Gastrocnemius medialis (tissue), 4 donors: ENCODE measurements around the gene OR6P1. TPM values are rescaled to one million over a fixed set of nuclear protein-coding genes. Genes with fewer than 3 reads are reported as not detected.

Experiments
- ATAC-seq, 2 donors: fragments of 150-250 bp; one replicate each; pipeline ENCODE4 v1.9.1; 2016
- DNase-seq, 2 donors: peaks; one replicate each; pipeline ENCODE4 v3.0.0-alpha.2; 2019
- H3K27ac ChIP-seq, 4 donors: fragments of 200-600 bp; sonication (generic); 1 replicate in 1 of 4; 2 replicates in 3 of 4; pipeline ENCODE4 v1.5.1; 2016 to 2018; ENCODE audit warnings: mild to moderate bottlenecking in 2 of 4, moderate library complexity in 1 of 4
- H3K27me3 ChIP-seq, 3 donors: fragments of 200-600 bp; sonication (generic) in 2 of 3; 1 replicate in 1 of 3; 2 replicates in 2 of 3; pipeline versions ENCODE4 v1.5.1 to v1.6.0; 2016 to 2019; ENCODE audit warnings: mild to moderate bottlenecking in 1 of 3, moderate library complexity in 1 of 3
- H3K36me3 ChIP-seq, 2 donors: fragments of 200-600 bp; sonication (generic) in 1 of 2; one replicate each; pipeline ENCODE4 v1.5.1; 2017 to 2018
- H3K4me1 ChIP-seq, 2 donors: fragments of 200-600 bp; sonication (generic) in 1 of 2; one replicate each; pipeline ENCODE4 v1.5.1; 2016 to 2017; ENCODE audit warnings: mild to moderate bottlenecking in 2 of 2
- H3K4me3 ChIP-seq, 4 donors: fragments of 200-600 bp; sonication (generic) in 3 of 4; 1 replicate in 1 of 4; 2 replicates in 3 of 4; pipeline ENCODE4 v1.5.1; 2016 to 2019; ENCODE audit warnings: mild to moderate bottlenecking in 2 of 4
- H3K9me3 ChIP-seq, 3 donors: fragments of 200-600 bp; sonication (generic) in 2 of 3; 1 replicate in 1 of 3; 2 replicates in 2 of 3; pipeline ENCODE4 v1.5.1; 2016 to 2019
- POLR2A ChIP-seq, 2 donors: fragments of 450-650 bp; IDR thresholded peaks; one replicate each; pipeline ENCODE4 v1.6.1; 2017; ENCODE audit warnings: antibody characterized with exemption in 2 of 2, mild to moderate bottlenecking in 2 of 2, moderate library complexity in 2 of 2
- in situ Hi-C, 4 donors: fragments of 200-750 bp; cut with MboI; loops; one replicate each; pipeline versions ENCODE4 v1.15.0 to v1.8.0; 2017; ENCODE audit warnings: low sequenced_read_pairs in 4 of 4
- intact Hi-C: fragments of 100-400 bp; cut with DNase I; formaldehyde crosslinking; loops from one replicate; pipeline ENCODE4 v1.15.1; 2023; ENCODE audit warnings: low total_unique reads
- total RNA-seq, 4 donors: library from RNA; depleted of rRNA; stranded (reverse); fragments of >200 nt; gene quantifications; one replicate each; pipeline versions ENCODE4 v1.1.0 to v1.2.3, GENCODE V29; 2016
- TF ChIP-seq, protein P1 (sequence below), 5 experiments: fragments of 450-650 bp in 3 of 5; fragments of 200-600 bp in 2 of 5; sonication (generic) in 2 of 5; IDR thresholded peaks in 4 of 5; conservative IDR thresholded peaks in 1 of 5; 1 replicate in 4 of 5; 2 replicates in 1 of 5; pipeline ENCODE4 v1.5.1; 2016 to 2019; ENCODE audit warnings: antibody characterized with exemption in 5 of 5, mild to moderate bottlenecking in 3 of 5, moderate library complexity in 3 of 5

OR6P1 gene
- total RNA-seq, 4 donors from 2014 or later = not detected

DNA sequence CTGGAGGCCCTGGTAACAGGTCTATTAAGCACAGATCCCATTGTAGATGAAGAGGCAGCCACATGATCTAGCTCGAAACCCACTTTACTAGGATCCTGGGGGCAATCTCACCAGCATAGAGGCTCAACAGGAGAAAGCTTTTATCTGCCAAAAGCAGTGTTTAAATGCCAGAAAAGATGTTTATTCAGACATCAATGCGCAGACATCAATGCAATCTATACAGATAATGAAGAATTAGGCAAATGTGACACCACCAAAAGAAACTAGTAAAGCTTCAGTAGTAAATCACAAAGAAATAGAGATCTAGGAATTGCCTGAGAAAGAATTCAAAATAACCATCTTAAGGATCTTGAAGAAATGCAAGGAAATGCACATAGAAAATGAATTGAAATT lies 48.7 kb downstream of the OR6P1 start:
- no peaks in the 10 kb centered on the region for H3K36me3 ChIP-seq
- H3K27ac ChIP-seq = no peak overlapping the region
- in situ Hi-C loops = no loop called here
- no peaks in the 10 kb centered on the region for H3K9me3 ChIP-seq
- TF ChIP-seq POLR2A (IDR thresholded peaks at IDR 0.05) = no peak
- TF ChIP-seq, protein P1, sequence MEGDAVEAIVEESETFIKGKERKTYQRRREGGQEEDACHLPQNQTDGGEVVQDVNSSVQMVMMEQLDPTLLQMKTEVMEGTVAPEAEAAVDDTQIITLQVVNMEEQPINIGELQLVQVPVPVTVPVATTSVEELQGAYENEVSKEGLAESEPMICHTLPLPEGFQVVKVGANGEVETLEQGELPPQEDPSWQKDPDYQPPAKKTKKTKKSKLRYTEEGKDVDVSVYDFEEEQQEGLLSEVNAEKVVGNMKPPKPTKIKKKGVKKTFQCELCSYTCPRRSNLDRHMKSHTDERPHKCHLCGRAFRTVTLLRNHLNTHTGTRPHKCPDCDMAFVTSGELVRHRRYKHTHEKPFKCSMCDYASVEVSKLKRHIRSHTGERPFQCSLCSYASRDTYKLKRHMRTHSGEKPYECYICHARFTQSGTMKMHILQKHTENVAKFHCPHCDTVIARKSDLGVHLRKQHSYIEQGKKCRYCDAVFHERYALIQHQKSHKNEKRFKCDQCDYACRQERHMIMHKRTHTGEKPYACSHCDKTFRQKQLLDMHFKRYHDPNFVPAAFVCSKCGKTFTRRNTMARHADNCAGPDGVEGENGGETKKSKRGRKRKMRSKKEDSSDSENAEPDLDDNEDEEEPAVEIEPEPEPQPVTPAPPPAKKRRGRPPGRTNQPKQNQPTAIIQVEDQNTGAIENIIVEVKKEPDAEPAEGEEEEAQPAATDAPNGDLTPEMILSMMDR (IDR thresholded peaks at IDR 0.05 in 4 of 5, conservative IDR thresholded peaks at IDR 0.05 in 1 of 5) = no peak
- ATAC-seq = no peak
- no peaks in the 10 kb centered on the region for H3K27me3 ChIP-seq
- no peak for DNase-seq
- H3K4me1 ChIP-seq = no peaks in the 10 kb centered on the region
- intact Hi-C loops = no loop called here
- no peak overlapping the region for H3K4me3 ChIP-seq

DNA sequence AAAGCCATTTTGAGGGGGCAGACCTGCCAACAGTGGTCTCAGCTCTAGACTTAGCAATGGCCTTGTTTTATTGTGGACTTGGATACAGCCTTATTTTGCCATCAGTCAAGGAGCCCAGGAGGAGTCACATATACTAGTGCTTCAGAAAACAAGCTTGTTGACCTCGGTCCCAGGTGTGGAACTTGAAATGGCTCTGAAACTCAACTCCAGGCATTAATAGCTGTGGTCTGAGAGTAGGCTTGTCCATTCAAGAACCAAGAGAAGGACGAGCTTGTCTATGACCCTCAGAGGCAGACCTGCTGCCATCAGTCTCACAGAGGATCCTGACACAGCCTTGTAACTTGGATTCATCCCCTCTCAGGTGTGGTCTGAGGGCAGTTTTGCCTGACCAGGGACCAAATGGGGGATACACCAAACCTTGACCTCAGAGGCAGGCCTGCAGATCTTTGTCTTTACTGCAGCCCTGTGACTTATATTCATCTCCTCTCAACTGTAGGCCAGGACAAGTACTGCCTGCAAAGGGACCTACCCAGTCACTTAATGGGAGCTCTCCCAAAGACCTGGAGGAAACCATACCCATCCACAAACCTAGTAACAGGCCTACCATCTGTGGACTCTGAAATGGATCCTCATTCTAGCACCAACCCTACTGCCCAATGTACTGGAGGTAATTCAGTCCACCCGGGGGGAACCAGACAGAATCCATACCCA lies 49.3 kb downstream of the OR6P1 start:
- DNase-seq = no peak
- H3K4me3 ChIP-seq = no peak overlapping the region
- no peaks in the 10 kb centered on the region for H3K27me3 ChIP-seq
- H3K36me3 ChIP-seq = no peaks in the 10 kb centered on the region
- H3K27ac ChIP-seq = no peak overlapping the region
- intact Hi-C loops = no loop called here
- no peaks in the 10 kb centered on the region for H3K9me3 ChIP-seq
- ATAC-seq = no peak
- in situ Hi-C loops = no loop called here
- no peaks in the 10 kb centered on the region for H3K4me1 ChIP-seq
- TF ChIP-seq, protein P1 (IDR thresholded peaks at IDR 0.05 in 4 of 5, conservative IDR thresholded peaks at IDR 0.05 in 1 of 5) = no peak
- no peak for TF ChIP-seq POLR2A (IDR thresholded peaks at IDR 0.05)

DNA sequence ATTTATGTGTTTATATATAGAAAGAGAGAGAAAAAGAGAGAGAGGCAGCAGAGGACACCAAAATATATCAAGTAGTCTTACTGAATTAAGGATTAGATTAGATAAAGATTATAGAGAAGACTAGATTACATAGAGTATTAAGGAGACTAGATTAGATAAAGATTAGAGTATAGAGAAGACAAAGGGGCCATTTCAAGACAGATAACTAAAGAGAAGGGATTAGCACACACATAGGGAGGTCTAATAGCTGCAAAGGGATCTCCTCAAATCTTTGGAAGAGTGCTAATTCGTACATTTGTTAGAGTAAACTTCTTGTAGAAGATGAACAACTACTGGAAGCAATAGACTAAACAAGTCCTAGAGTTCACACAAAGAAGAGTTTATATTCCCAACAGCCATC lies 50.4 kb downstream of the OR6P1 start:
- intact Hi-C loops = no loop called here

DNA sequence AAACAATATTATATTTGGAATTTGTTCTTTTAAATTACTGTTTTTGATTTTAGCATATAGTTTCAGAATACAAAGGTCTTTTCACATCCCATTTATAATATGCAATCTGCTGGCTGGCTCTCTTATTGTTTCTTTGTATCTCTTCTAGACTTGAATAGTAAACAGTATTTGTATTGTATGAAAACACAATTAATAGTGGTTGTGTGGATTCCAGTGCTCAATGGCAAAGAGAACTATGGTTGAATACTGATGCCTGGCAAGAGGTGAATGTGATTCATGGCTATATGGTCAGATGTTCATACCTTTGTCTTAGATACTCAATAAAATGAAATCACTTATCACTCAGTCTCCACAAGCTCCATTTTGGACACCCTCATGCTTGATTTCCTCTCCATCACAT lies 53.4 kb downstream of the OR6P1 start:
- no peak for ATAC-seq
- TF ChIP-seq POLR2A (IDR thresholded peaks at IDR 0.05) = no peak
- TF ChIP-seq, protein P1 (IDR thresholded peaks at IDR 0.05 in 4 of 5, conservative IDR thresholded peaks at IDR 0.05 in 1 of 5) = no peak

More for the DNA sequence above, 50.4 kb downstream of the OR6P1 start:
- Histone ChIP-seq H3K9me3 (no peaks in the 10 kb centered on the region), H3K27ac (no peak overlapping the region), H3K4me1 (no peaks in the 10 kb centered on the region), H3K4me3 (no peak overlapping the region), H3K36me3 (no peaks in the 10 kb centered on the region), H3K27me3 (no peaks in the 10 kb centered on the region)
- no peak for TF ChIP-seq POLR2A (IDR thresholded peaks at IDR 0.05)
- TF ChIP-seq, protein P1 (IDR thresholded peaks at IDR 0.05 in 4 of 5, conservative IDR thresholded peaks at IDR 0.05 in 1 of 5) = no peak
- no peak for DNase-seq
- in situ Hi-C loops = no loop called here
- no peak for ATAC-seq

More for the DNA sequence above, 53.4 kb downstream of the OR6P1 start:
- Histone ChIP-seq H3K9me3 (no peaks in the 10 kb centered on the region), H3K27me3 (no peaks in the 10 kb centered on the region), H3K4me3 (no peak overlapping the region), H3K27ac (no peak overlapping the region), H3K4me1 (no peaks in the 10 kb centered on the region), H3K36me3 (no peaks in the 10 kb centered on the region)
- DNase-seq = no peak
- in situ Hi-C loops = no loop called here
- intact Hi-C loops = no loop called here

Other genes starting within 250 kb of the OR6P1 start
- not detected for gene CD1B, start 239.0 kb downstream of the OR6P1 start, total RNA-seq
- not detected for gene CD1E, start 216.7 kb downstream of the OR6P1 start, total RNA-seq
- gene OR10T2, start 171.1 kb downstream of the OR6P1 start, total RNA-seq = not detected
- gene OR10K2, start 144.3 kb downstream of the OR6P1 start, total RNA-seq = not detected
- not detected for gene OR10K1, start 108.7 kb downstream of the OR6P1 start, total RNA-seq
- not detected for gene OR10R2, start 98.4 kb downstream of the OR6P1 start, total RNA-seq
- not detected for gene OR6Y1, start 16.2 kb downstream of the OR6P1 start, total RNA-seq
- not detected for gene OR10X1, start 9.3 kb upstream of the OR6P1 start, total RNA-seq
- gene OR10Z1, start 34.7 kb upstream of the OR6P1 start, total RNA-seq = not detected
- under 1 TPM in 2 of 4 donors, not detected in 2; 0.02 to 0.03 TPM for gene SPTA1, start 116.1 kb upstream of the OR6P1 start, total RNA-seq
- not detected for gene OR6K2, start 130.1 kb upstream of the OR6P1 start, total RNA-seq
- gene OR6K3, start 150.1 kb upstream of the OR6P1 start, total RNA-seq = not detected
- gene OR6K6, start 184.1 kb upstream of the OR6P1 start, total RNA-seq = not detected
- not detected for gene OR6N1, start 201.6 kb upstream of the OR6P1 start, total RNA-seq
- not detected for gene OR6N2, start 210.6 kb upstream of the OR6P1 start, total RNA-seq